Measurements from ENCODE around the gene ASTL.

Gene ASTL

DNA sequence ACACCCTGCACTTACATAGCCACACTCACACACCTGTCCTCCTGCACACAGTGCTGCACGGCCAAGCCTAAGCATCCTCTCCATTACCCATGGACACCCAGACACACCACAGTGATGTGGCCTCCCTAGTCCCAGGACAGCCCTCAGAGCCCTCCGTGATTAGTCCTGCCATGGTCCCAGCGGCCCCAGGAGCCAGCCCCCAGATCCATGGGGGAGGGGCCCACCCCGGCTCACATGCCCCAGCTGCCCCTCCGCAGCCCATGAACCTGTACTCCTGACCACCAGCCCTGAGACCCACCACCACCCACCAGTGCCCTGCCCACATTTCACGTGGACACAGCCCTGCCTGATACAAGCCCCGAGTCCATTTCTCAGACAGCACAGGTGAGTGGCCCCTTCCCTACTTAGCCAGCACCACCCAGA lies 15.0 kb upstream of the ASTL start:
- no peak overlapping the region for H3K4me3 ChIP-seq (ENCODE audit: low read depth, low read length)
- no peak for TF ChIP-seq CTCF (IDR thresholded peaks at IDR 0.05; ENCODE audit: borderline replicate concordance, insufficient read depth, low read depth, low read length)

GRCh38 chr2:96152304-96153161 lies 14.2 kb upstream of the ASTL start:
- no peak overlapping the region for H3K4me3 ChIP-seq (ENCODE audit: low read depth, low read length)
- no peak for TF ChIP-seq CTCF (IDR thresholded peaks at IDR 0.05; ENCODE audit: borderline replicate concordance, insufficient read depth, low read depth, low read length)

DNA sequence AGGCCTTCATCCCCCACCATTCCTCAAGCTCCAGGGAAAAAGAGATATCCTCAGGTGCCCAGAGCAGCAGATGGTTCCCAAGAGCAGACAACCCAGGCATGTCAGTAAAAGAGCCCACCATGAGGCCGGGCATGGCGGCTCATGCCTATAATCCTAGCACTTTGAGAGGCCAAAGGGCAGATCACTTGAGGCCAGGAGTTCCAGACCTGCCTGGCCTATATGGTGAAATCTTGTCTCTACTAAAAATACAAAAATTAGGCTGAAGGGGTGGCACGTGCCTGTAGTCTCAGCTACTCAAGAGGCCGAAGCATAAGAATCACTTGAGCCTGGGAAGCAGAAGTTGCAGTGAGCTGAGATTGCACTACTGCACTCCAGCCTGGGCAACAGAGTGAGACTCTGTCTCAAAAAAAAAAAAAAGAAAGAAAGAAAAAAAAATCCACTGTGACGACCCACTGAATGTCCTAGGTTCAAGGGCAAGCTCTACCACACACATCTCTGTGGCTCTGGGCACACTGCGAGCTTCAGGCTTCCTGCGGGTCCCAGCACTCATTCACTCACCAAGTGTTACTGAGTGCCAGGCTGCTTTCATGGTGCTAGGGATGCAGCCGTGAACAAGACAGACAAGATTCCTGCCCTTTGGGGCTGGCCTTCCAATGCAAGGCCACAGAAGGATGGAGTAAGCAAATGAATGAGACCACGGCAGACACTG lies 13.4 kb upstream of the ASTL start:
- no peak for TF ChIP-seq CTCF (IDR thresholded peaks at IDR 0.05; ENCODE audit: borderline replicate concordance, insufficient read depth, low read depth, low read length)
- H3K4me3 ChIP-seq (ENCODE audit: low read depth, low read length) = no peak overlapping the region

DNA sequence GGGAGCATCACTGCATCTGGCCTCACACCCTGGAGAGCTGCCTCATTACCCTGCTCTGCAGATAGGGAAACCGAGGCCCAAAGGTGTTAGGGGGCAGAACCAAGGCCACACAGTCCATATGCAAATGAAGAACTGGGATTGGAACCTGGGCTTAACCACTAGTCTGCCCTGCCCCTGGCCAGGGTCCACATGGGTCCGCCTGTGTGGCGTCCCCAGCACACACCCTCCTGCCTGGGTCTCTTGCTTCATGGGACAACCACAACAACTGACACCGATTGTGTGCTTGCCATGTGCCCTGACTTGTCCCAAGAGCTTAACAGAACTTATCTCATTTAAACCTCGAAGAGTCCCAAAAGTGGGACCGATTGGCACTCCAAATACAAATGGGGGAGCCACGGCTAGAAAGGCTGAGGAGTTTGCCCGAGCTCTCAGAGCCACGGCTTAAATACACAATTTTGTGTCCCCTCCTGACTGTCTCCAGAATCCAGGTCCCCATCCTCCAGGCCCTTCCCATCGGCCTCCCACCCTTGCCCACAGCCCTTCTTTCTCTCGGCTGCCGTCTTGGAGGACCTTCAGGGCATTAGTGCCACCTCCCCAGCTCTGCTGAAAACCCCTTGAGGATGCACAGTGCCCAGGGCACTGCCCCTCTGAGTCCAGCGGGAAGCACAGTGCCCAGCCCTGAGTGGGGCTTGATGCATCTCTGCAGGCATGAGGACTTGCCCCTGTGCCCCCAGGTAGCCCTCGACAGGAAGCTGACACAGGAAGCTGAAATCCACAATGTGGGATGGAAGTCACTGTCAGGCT lies 12.7 kb upstream of the ASTL start:
- no peak for TF ChIP-seq CTCF (IDR thresholded peaks at IDR 0.05; ENCODE audit: borderline replicate concordance, insufficient read depth, low read depth, low read length)
- no peak overlapping the region for H3K4me3 ChIP-seq (ENCODE audit: low read depth, low read length)

DNA sequence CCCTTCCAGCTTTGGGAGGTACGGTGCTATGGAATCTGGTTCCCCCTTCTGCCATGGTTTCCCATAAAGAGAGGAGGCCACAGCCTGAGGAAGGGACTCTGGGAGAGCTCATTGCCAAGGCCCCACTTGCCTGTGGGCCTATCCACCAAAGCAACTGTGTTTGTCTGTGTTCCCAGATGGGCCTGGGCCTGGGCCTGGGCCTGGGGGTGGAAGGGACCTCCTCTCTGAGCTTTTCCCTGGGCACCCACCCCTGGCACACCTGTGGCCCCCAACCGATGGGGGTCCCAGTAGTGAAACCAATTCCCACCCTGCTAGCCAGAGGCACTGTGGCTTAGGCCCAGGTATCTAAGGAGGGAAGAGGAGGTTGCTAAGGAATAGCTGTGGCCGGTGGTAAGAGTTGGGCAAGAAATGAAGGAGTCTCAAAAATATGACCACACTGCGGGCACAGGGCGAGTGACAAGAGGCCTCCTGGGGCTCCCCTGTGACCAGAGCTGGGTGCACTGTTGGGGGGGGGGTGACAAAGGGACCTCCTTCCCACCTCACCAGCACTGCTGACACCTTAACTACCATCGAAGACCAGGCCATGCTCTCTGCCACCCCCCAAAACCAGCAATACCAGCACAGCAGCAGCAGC lies 11.8 kb upstream of the ASTL start:
- no peak overlapping the region for H3K4me3 ChIP-seq (ENCODE audit: low read depth, low read length)
- no peak for TF ChIP-seq CTCF (IDR thresholded peaks at IDR 0.05; ENCODE audit: borderline replicate concordance, insufficient read depth, low read depth, low read length)

DNA sequence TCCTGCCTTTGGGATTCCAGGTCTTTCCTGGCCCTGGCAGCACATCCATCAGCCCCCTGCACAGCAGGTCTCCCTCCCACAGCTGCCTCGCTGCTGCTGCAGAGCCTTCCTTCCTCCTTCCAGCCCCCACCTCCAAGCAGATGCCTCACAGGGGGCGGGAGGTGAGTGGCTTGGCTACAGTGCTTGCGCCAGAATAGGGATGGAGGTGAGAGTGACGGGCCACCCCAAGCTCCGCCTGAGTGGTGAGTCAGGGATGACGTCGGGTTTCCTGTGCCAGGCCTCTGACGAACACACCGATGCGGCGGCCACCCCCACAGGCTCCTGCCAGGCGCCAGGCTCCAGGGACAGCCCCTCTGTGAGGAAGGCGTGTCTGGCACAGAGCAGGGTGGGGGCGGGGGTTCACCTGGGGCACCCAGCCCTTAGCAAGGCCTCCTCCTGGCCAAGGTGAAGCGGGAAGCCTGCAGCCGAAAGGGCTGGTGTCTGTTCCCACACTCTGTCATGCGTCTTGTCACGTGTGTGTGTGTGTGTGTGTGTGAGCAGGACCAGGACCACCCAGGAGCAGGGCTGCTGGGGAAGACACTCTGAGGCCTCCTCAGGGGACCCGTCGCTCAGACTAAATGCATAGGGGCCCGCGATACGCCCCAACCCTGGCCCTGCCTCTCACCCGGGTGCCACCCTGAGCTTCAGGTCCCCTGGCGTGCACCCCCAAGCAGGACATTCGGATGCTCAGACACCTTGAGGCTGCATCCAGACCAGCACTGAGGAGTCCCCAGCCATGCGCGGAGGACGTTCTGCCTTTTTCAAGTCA lies 10.3 kb upstream of the ASTL start:
- H3K4me3 ChIP-seq (ENCODE audit: low read depth, low read length) = no peak overlapping the region
- no peak for TF ChIP-seq CTCF (IDR thresholded peaks at IDR 0.05; ENCODE audit: borderline replicate concordance, insufficient read depth, low read depth, low read length)
